HG02610 (cell line): ENCODE measurements around the gene MARF1.
A peak's percentile ranks its signal among the peaks of the same experiment; 100 is the strongest.
"Not testable (repeated sequence)": the region's sequence is repeated elsewhere in the genome, so short reads cannot be mapped to it uniquely, and the experiment has no call there.

Experiments used
- ATAC-seq: cut with Tn5 transposase; IDR thresholded peaks from one replicate; pipeline ENCODE4 v1.9.1; 2021; ENCODE audit warnings: mild to moderate bottlenecking, moderate library complexity; ENCODE audit not compliant: unreplicated experiment

MARF1 gene

GRCh38 chr16:15643048-15643945 is at the start of gene MARF1:
TSS of gene MARF1 (minus strand) at chr16:15643154. CDS start at chr16:15639233, 3,921 bp downstream.
- ATAC-seq = peak; percentile 36

- ATAC-seq = not testable (repeated sequence)
Measured at GRCh38 chr16:15692508-15692907, 49.6 kb upstream of the MARF1 start.

GRCh38 chr16:15691046-15691445 is 48.1 kb upstream of the MARF1 start:
- no peak for ATAC-seq

- ATAC-seq = no peak
Measured at GRCh38 chr16:15690296-15690695, 47.3 kb upstream of the MARF1 start.

GRCh38 chr16:15689290-15689689 is 46.3 kb upstream of the MARF1 start:
- ATAC-seq = no peak

GRCh38 chr16:15686287-15686686 is 43.3 kb upstream of the MARF1 start:
- ATAC-seq = no peak

GRCh38 chr16:15682105-15682570 is 39.2 kb upstream of the MARF1 start:
- ATAC-seq = no peak

GRCh38 chr16:15677447-15677846 is 34.5 kb upstream of the MARF1 start:
- no peak for ATAC-seq

GRCh38 chr16:15676506-15676905 is 33.6 kb upstream of the MARF1 start:
- no peak for ATAC-seq

- ATAC-seq = no peak
Measured at GRCh38 chr16:15674571-15674970, 31.6 kb upstream of the MARF1 start.

- ATAC-seq = no peak
Measured at GRCh38 chr16:15672514-15673167, 29.7 kb upstream of the MARF1 start.

- not testable (repeated sequence) for ATAC-seq
Measured at GRCh38 chr16:15672127-15672513, 29.2 kb upstream of the MARF1 start.

GRCh38 chr16:15671530-15672117 is 28.7 kb upstream of the MARF1 start:
- no peak for ATAC-seq

- no peak for ATAC-seq
Measured at GRCh38 chr16:15667091-15667742, 24.3 kb upstream of the MARF1 start.

- no peak for ATAC-seq
Measured at GRCh38 chr16:15665107-15665506, 22.2 kb upstream of the MARF1 start.

GRCh38 chr16:15660203-15660601 is 17.2 kb upstream of the MARF1 start:
- no peak for ATAC-seq

- ATAC-seq = no peak
Measured at GRCh38 chr16:15658556-15658955, 15.6 kb upstream of the MARF1 start.

- ATAC-seq = no peak
Measured at GRCh38 chr16:15658149-15658548, 15.2 kb upstream of the MARF1 start.

GRCh38 chr16:15655561-15655960 is 12.6 kb upstream of the MARF1 start:
- not testable (repeated sequence) for ATAC-seq

- ATAC-seq = no peak
Measured at GRCh38 chr16:15654591-15654990, 11.6 kb upstream of the MARF1 start.

GRCh38 chr16:15653227-15653626 is 10.3 kb upstream of the MARF1 start:
- no peak for ATAC-seq
